WI38 (cell line): ENCODE measurements around the gene PDGFA.

Experiments used
- H3K4me3 ChIP-seq: 2 replicates; pipeline ENCODE4 v1.5.1; 2011; ENCODE audit warnings: low read depth, mild to moderate bottlenecking, control low read depth, low read length
- CTCF ChIP-seq: IDR thresholded peaks from 2 replicates; pipeline ENCODE4 v1.5.1; 2012; ENCODE audit warnings: low read depth, mild to moderate bottlenecking, control low read depth, low read length

PDGFA gene

GRCh38 chr7:472640-472957, 47.0 kb downstream of the PDGFA start:
- H3K4me3 ChIP-seq, result no peak overlapping the region
- no peak for TF ChIP-seq CTCF

- no peak overlapping the region for H3K4me3 ChIP-seq
- TF ChIP-seq CTCF, result no peak
These were observed 47.6 kb downstream of the PDGFA start for GRCh38 chr7:471866-472639.

- no peak for TF ChIP-seq CTCF
- no peak overlapping the region for H3K4me3 ChIP-seq
These were observed 48.3 kb downstream of the PDGFA start for GRCh38 chr7:471191-471865.

- TF ChIP-seq CTCF, result no peak
- H3K4me3 ChIP-seq, result no peak overlapping the region
These were observed 50.1 kb downstream of the PDGFA start for GRCh38 chr7:469563-469961.

GRCh38 chr7:468681-469562, 50.7 kb downstream of the PDGFA start:
- no peak for TF ChIP-seq CTCF

GRCh38 chr7:467856-468545, 51.6 kb downstream of the PDGFA start:
- no peak for TF ChIP-seq CTCF

More at GRCh38 chr7:468681-469562, 50.7 kb downstream of the PDGFA start:
- no peak overlapping the region for H3K4me3 ChIP-seq

More at GRCh38 chr7:467856-468545, 51.6 kb downstream of the PDGFA start:
- no peak overlapping the region for H3K4me3 ChIP-seq
